SK-N-SH (cell line): ENCODE measurements around the gene C14orf119.

ENCODE experiments used
- CTCF ChIP-seq: fragments of 200-600 bp; sonication (generic); IDR thresholded peaks from 2 replicates; pipeline ENCODE4 v1.6.1; 2017; ENCODE audit warnings: antibody characterized with exemption, mild to moderate bottlenecking, moderate library complexity
- ELF1 ChIP-seq: IDR thresholded peaks from 2 replicates; pipeline ENCODE4 v1.4.0; 2012
- EP300 ChIP-seq, 2 experiments: IDR thresholded peaks; 2 replicates each; pipeline versions ENCODE4 v1.4.0 to v1.6.1; 2012; ENCODE audit warnings: borderline replicate concordance in 1 of 2, low read depth in 1 of 2, low read length in 1 of 2
- FOSL2 ChIP-seq: IDR thresholded peaks from 2 replicates; pipeline ENCODE4 v1.4.0; 2012; ENCODE audit warnings: low read depth, mild to moderate bottlenecking, moderate library complexity, borderline replicate concordance
- GABPA ChIP-seq: IDR thresholded peaks from 2 replicates; pipeline ENCODE4 v1.4.0; 2012; ENCODE audit warnings: low read depth, mild to moderate bottlenecking
- NFIC ChIP-seq: IDR thresholded peaks from 2 replicates; pipeline ENCODE4 v1.4.0; 2012; ENCODE audit warnings: borderline replicate concordance
- POLR2AphosphoS5 ChIP-seq: IDR thresholded peaks from 2 replicates; pipeline ENCODE4 v1.6.1; 2012; ENCODE audit warnings: low read depth, low read length
- RAD21 ChIP-seq: IDR thresholded peaks from 2 replicates; pipeline ENCODE4 v1.6.1; 2012; ENCODE audit warnings: mild to moderate bottlenecking, low read length
- REST ChIP-seq: IDR thresholded peaks from 2 replicates; pipeline ENCODE4 v1.6.1; 2012; ENCODE audit warnings: mild to moderate bottlenecking, low read depth, low read length, moderate library complexity
- RFX5 ChIP-seq: IDR thresholded peaks from 2 replicates; pipeline ENCODE4 v1.6.1; 2012; ENCODE audit warnings: mild to moderate bottlenecking, improper control_type of control experiment, low read length
- SIN3A ChIP-seq: IDR thresholded peaks from 2 replicates; pipeline ENCODE4 v1.6.1; 2012; ENCODE audit warnings: low read depth, mild to moderate bottlenecking, low read length, moderate library complexity, borderline replicate concordance
- TAF1 ChIP-seq: IDR thresholded peaks from 2 replicates; pipeline ENCODE4 v1.6.1; 2012; ENCODE audit warnings: low read depth, mild to moderate bottlenecking, low read length, moderate library complexity, borderline replicate concordance
- TCF12 ChIP-seq: IDR thresholded peaks from 2 replicates; pipeline ENCODE4 v1.4.0; 2012
- YY1 ChIP-seq: IDR thresholded peaks from 2 replicates; pipeline ENCODE4 v1.4.0; 2012; ENCODE audit warnings: low read depth, mild to moderate bottlenecking

GRCh38 chr14:23147676-23148075 lies 52.4 kb downstream of the C14orf119 start:
- TF ChIP-seq CTCF (no peak), TAF1 (no peak), POLR2AphosphoS5 (no peak), GABPA (no peak), TCF12 (no peak), FOSL2 (no peak), SIN3A (no peak), NFIC (no peak), RFX5 (no peak), EP300 (IDR thresholded peaks at IDR 0.05; ENCODE audit: borderline replicate concordance in 1 of 2, low read depth in 1 of 2, low read length in 1 of 2) (no peak), RAD21 (no peak), YY1 (no peak), ELF1 (no peak), REST (no peak)
